ENCODE measurements around the gene IL36B. TPM values are rescaled to one million over a fixed set of nuclear protein-coding genes. Genes with fewer than 3 reads are reported as not detected.

IL36B gene
- total RNA-seq: not detected in 2 replicates

GRCh38 chr2:113052396-113052917 is at the start of gene IL36B:
Gene IL36B, minus strand, starts transcription at chr2:113052867.

GRCh38 chr2:113067681-113068080 is 15.0 kb upstream of the IL36B start, which contains the start of gene IL1F10:
Gene IL1F10, plus strand, starts transcription at chr2:113067970. Its CDS starts 4,769 bp downstream, at chr2:113072739.

GRCh38 chr2:113058998-113059960 is 6.6 kb upstream of the IL36B start, which contains the start of gene IL36RN:
Gene IL36RN, plus strand, starts transcription at chr2:113059198. Its CDS starts 241 bp downstream, at chr2:113059439.

GRCh38 chr2:113005030-113005509 is 47.6 kb downstream of the IL36B start, which contains the start of gene IL36A:
Gene IL36A, plus strand, starts transcription at chr2:113005459. Its CDS starts 413 bp downstream, at chr2:113005872.

GRCh38 chr2:112977559-112978056 is 75.1 kb downstream of the IL36B start, which contains the start of gene IL36G:
Gene IL36G, plus strand, starts transcription at chr2:112978006. Its CDS starts 633 bp downstream, at chr2:112978639.

Other genes with a start within 250 kb of the IL36B start
- gene IL1B, start 216.1 kb downstream of the IL36B start, total RNA-seq: not detected in 2 replicates
- not detected in 2 replicates for gene IL37, start 141.7 kb downstream of the IL36B start, total RNA-seq
- gene IL36G, start 74.9 kb downstream of the IL36B start, total RNA-seq: not detected in 2 replicates
- gene IL36A, start 47.4 kb downstream of the IL36B start, total RNA-seq: not detected in 2 replicates
- gene IL36RN, start 6.3 kb upstream of the IL36B start, total RNA-seq: not detected in 2 replicates
- gene IL1F10, start 15.1 kb upstream of the IL36B start, total RNA-seq: not detected in 2 replicates
- not detected in 2 replicates for gene IL1RN, start 74.7 kb upstream of the IL36B start, total RNA-seq
- gene PSD4, start 121.1 kb upstream of the IL36B start, total RNA-seq: 0.76 and 0.77 TPM in 2 replicates
- 0.11 and 0.17 TPM in 2 replicates for gene PAX8, start 226.1 kb upstream of the IL36B start, total RNA-seq